ENCODE results near the gene ABITRAM.
A peak's percentile ranks its signal among the peaks of the same experiment; 100 is the strongest.
"Not testable (repeated sequence)": the region's sequence is repeated elsewhere in the genome, so short reads cannot be mapped to it uniquely, and the experiment has no call there.

Gene ABITRAM, protein sequence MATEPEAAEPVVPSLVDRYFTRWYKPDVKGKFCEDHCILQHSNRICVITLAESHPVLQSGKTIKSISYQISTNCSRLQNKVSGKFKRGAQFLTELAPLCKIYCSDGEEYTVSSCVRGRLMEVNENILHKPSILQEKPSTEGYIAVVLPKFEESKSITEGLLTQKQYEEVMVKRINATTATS

DNA sequence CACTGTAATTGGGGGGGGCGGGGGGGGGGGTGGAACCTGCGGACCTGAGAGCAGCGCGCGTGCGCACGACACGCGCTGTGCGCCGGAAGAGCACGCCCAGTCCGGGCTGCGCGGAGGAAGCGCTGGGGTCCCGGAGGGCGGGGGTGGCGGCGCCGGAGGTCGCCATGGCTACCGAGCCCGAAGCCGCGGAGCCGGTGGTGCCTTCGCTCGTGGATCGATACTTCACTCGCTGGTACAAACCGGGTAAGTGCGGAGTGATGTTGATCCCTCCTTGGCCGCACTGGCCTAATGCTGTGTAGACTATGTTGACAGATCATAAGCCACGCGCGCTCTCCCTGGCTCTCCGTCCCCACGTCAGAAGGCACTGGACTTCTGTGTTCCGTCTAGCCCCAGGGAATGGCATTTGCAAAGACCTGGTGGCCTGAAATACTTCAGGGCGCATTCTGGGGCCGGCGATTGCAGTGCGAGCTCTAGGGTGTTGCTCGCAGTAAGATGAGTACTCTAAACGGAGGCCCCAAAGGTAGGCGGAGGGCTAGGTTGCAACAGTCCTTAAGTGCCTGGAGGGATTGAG, at the start of gene ABITRAM:
ABITRAM (plus strand) TSS at position 78 of the 571 bp plus-strand sequence; CDS start at position 165, 87 bp downstream.
- peak; percentile 95 for DNase-seq (ENCODE audit: low spot score)

DNA sequence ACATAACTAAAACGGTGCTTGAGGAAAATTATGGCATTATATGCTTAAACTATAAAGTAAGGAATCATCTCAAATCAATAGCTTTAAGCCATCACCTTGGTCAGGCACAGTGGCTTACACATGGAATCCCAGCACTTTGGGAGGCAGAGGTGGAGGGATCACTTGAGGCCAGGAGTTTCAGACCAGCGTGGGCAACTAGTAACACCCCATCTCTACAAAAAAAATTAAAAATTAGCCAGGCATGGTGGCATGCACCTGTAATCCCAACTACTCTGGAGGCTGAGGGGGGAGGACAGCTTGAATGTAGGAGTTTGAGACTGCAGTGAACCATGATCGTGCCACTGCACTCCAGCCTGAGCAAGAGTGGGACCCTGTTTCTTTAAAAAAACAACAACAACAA, 49.5 kb upstream of the ABITRAM start:
- no peak for DNase-seq (ENCODE audit: low spot score)

DNA sequence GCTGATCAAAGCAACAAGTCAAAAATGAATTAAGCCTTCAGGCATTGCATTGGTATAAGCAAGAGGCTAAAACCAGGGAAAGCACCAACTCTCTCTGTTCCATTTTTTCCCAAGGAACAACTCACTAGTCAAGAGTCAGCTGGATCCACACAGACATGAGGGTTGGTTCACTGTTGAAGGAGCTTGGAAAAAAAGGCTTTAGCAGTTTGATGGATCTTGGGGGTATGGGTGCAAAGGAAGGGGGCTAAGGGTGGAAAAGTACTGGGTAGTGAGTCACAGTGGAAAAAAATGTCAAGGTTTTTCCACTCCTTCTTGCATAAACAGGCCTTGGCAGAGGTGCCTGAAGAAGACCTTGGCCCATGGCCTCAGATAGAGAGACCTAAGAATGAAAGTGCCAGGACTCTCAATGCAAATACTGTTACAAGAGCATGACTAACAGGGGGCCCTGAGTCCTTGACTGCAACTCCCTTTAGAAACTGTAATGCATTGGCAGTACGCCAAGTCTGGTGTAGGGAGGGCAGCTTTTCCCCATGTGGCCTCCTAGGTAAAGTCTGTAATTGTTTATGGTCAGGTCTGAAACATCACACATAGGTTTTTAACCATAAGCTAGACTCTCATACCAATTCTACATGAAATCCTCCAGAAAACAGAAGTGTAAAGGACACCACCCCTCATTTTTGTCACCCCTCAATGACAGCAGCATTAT, 48.4 kb upstream of the ABITRAM start:
- DNase-seq (ENCODE audit: low spot score): peak; percentile 22

DNA sequence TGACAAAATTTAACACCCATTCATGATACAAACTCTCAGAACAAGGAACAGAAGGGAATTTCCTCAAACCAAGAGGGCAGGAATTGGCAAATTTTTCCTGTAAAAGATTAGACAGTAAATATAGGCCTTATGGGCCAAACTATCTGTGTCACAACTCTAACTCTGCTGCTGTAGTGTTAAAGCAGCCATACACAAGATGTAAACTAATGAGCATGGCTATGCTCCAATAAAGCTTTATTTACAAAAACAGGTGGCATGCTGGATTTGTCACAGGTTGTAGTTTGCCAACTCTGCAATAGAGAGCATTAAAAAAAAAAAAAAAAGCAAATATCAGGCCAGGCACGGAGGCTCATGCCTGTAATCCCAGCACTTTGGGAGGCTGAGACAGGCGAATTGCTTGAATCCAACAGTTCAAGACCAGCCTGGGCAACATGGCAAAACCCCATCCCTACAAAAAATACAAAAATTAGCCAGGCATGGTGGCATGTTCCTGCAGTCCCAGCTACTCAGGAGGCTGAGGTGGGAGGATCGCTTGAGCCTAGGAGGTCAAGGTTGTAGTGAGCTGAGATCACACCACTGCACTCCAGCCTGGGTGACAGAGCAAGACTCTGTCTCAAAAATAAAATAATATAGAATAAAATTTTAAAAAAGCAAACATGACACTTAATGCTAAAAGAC, 47.5 kb upstream of the ABITRAM start:
- DNase-seq (ENCODE audit: low spot score): not testable (repeated sequence)

DNA sequence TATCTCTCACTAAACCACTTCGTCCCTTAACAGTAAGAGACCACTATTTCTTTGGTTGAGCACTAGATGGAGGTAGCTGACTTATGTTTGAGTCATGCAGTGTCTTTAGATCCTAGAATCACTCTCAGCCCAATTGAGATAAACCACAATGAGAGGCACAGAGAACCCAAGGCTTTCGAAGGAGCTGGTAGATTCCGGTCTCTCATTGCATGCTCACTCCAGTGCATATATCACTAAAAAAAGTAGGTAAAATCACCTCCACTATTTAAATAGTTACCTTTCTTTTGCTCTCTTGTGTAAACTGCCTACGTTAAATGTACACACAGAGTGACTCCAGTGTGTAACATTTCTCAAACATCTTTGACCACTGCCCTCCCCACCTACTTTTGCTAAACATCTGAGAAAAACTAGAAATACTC, 44.5 kb upstream of the ABITRAM start:
- no peak for DNase-seq (ENCODE audit: low spot score)

DNA sequence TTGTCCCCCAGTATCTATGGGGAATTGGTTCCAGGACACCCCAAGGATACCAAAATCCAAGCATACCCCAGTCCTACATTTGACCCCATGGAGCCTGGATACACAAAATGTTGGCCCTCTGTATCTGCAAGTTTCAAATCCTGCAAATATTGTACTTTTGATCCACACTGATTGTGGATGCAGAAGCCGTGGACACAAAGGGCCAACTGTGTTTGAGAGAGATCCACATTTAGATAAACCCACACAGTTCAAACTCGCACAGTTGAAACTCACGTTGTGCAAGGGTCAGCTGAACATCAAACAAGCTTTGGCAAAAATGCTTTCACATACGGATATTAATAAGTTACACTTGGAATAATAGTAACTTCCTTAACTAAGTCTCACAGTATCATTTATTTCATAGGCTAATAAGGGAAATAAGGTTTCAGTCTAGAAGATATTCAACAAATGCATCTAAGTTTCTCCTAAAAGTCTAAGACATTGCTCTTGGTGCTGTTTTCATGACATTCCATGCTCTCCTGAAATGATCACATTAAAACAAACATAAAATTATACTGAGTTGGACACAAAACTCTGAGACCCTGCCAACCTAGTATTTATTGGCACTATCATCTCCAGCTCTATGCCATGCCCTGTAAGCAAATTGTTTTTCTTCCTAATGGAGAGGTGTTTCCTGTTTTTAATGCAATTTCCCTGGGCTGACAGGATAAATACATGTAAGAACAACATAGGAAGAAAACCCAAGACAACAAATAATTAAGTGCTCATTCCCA, 39.8 kb upstream of the ABITRAM start:
- DNase-seq (ENCODE audit: low spot score): no peak

DNA sequence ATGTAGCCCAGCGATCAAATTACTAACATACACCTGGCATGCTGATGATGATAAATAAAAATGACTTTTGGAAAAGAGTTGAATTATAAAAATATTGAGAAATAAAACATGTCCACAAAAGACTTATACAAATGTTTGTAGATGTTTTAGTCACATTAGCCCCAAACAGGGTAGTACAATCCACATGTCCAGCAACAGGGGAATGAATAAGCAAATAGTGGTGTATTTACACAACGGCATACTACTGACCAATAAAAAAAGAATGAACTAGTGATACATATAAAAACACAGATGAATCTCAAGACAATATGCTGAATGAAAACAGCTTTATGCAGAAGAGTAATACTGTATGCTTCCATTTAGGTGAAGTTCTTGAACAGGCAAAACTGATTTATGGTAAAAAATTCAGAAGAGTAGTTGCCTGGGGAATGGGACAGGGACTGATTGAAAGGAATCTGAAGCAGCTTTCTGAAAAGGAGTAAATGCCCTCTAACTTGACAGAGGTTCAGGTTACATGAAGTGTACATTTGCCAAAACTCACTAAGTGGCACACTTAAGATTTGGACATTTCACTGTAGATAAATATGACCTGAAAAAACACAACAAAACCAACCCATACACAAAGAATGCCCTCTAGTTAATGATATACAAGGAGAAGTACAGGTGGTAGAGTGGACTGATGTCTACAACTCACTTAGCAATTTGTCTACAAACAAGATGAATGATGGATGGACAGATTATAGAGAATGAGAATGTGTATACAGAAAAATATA, 36.7 kb upstream of the ABITRAM start:
- DNase-seq (ENCODE audit: low spot score): no peak

DNA sequence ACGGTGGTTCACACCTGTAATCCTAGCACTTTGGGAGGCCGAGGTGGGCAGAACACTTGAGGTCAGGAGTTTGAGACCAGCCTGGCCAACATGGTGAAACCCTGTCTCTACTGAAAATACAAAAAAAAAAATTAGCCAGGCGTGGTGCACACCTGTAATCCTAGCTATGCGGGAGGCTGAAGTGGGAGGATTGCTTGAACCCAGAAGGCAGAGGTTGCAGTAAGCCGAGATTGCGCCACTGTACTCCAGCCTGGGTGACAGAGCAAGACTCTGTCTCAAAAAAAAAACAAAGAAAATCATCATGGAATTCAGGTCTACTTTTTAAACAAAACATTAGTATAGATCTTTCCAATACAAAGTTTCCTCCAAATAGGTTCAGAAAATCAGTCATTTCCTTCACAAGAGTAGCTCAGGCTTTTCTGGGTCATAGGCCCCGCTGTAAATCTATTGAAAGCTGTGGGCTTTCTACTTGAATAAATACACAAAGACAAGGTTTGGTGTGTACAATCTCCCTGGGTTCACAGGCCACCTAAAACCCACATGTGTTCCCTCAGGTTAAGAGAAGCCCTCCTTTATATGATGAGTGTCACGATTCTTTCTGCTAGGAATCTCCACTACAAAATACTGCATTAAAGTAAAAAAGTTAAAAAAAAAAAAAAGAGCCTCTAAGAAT, 35.0 kb upstream of the ABITRAM start:
- not testable (repeated sequence) for DNase-seq (ENCODE audit: low spot score)

DNA sequence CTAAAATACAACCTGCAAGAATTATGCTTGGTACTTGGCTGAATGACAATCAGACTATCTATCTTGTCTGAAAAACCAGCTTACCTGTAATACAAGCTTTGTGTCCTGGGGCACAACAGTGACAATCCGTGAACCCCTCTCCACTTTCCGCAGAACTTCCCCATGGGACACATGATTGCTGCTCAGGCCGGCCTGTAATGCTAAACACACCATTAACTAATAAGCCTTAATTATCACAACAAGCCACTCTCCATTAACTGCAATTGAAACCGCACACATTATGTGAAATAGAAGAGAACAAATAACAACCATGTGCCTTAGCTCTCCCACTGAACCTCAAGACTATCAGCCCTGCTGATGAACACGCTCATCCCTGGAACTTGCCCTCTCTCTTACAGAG, 34.0 kb upstream of the ABITRAM start:
- DNase-seq (ENCODE audit: low spot score): no peak

DNA sequence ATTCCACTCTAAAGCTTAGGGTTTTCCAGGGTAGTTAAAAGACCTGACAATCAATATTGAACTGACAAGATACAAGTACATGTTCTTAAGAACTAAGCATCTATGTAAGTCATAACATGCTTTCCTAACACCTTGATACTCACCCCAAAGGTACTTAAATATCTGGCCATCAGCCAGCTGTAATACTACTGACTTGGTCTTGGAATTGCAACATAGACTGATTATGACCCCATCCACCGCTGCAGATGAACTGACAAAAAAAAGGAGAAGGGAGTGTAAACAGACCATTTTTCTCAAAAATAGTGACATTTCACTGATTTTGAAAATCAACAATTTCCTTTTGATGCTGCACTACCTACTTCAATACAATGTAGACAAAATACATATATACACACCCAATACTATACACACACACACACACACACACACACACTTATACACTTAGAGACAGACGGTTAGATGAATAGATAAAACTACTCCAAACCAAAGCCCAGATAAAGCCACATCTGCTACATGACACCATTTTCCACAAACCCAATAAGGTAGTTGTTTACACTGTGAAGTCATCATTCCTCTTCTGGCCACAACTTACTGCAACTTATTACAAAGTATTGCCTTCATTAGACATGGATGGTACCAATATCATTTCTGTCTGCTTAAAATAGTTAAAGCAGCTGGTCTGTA, 30.6 kb upstream of the ABITRAM start:
- DNase-seq (ENCODE audit: low spot score): no peak

DNA sequence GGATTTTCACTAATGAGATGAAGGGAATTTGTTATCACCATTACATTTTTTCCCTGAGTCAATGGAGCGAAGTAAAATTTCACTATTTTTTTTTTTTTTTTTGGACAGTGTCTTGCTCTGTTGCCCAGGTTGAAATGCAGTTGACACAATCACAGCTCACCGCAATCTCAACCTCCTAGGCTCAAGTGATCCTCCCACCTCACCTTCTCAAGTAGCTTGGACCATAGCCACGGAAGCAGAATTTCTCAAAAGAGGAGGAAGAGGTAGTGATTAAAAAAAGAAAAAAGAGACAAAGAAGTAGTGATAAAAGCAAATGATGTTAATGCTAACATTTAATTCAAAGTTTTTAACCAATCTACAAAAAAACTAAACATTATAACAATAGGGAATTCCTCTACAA, 30.0 kb upstream of the ABITRAM start:
- no peak for DNase-seq (ENCODE audit: low spot score)

DNA sequence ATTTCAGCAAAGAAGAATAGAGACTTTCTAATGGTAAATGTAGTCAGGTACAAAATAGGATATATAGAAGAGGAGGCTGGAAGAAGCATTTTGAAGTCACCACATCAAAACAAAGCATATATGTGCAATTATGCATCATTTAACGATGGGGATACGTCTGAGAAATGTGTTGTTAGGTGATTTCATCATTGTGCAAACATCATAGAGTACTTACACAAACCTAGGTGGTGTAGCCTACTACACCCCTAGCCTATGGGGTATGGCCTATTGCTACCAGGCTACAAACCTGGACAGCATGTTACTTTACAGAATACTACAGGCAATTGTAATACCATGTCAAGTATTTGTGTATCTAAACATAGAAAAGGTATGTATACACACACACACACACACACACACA, 28.7 kb upstream of the ABITRAM start:
- DNase-seq (ENCODE audit: low spot score): no peak

DNA sequence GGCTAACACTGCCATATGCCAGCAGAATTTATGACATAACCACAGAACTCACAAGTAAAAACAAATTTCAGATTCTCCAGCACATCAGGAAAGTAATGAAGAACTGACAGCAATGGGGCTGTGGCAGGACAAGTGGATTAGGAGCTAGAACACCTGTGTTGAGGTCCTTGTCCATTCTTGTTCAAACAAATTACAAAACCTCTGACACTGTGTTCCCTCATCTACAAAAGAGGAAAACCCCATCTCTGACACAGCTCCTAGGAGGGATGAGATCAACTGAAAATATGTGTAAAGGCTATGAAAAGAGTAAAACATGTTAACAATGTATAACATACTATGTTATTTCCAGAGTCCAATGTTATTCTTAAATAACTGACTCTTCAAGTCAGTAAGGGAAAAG, 23.8 kb upstream of the ABITRAM start:
- no peak for DNase-seq (ENCODE audit: low spot score)

DNA sequence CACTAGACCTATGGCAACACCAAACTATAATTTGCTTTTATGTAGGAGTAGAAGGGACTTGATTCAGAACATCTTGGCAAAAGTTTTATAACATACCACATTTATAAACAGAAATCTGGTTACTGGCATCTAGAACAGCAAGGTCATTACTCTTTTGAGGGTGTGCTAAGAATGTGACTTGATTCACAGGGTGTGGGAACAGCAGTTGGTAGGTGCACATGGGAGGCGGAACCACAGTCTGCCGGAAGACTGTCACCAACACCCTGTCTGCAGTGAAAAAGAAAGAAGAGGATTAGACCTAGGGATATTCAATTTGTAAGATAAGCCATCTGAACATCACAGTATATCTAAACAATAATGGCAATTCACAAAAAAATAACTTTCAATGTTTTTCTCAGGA, 23.3 kb upstream of the ABITRAM start:
- no peak for DNase-seq (ENCODE audit: low spot score)

DNA sequence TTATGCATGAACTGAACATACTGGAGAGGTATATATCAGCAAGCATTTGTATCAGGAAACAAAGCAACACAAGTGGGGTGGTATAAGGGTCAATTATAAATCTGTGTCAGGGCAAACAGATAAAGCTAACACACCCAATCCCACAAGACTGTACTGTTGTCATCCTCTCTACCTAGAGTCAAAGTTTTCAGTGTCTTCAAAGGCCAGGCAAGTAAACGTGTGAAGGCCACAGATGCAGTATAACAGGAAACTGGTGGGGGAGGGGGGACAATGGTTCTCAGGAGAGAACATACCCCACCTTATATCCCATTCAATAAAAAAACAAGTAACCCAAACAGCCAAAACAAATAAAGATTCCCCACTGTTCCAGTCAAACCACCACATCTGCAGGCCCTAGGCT, 22.4 kb upstream of the ABITRAM start:
- DNase-seq (ENCODE audit: low spot score): no peak

DNA sequence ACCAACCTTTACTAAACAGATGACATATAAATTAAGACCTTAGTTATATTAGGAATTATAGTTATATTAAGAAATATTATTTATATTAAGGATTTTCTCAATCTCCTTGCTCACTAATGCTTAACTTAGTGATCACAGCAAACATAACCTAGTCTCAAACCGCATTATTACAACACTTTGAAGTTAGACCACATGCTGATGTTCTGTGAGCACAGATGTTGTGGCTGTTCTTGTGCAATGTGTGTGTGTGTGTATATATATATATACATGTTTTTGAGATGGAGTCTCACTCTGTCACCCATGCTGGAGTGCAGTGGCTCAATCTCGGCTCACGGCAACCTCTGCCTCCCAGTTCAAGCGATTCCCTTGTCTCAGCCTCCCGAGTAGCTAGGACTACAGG, 20.8 kb upstream of the ABITRAM start:
- no peak for DNase-seq (ENCODE audit: low spot score)

DNA sequence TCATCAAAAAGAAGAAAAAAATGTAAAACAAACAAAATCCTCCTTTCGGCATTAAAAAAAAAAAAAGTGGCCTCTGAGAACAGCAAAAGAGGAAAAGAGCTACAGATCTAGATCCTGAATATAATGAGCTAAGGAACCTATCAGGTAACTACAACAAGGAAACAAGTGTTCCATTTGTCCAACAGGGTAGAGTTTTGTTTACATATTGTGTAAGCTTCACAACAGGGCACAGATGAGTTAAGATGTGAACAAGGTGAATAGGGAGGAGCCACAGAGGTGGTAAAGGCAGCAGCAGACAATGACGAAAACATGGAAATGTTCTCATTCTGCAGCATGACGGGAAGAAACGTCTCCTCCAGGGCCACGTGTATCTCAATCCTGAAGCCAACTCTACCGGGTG, 14.7 kb upstream of the ABITRAM start:
- no peak for DNase-seq (ENCODE audit: low spot score)

DNA sequence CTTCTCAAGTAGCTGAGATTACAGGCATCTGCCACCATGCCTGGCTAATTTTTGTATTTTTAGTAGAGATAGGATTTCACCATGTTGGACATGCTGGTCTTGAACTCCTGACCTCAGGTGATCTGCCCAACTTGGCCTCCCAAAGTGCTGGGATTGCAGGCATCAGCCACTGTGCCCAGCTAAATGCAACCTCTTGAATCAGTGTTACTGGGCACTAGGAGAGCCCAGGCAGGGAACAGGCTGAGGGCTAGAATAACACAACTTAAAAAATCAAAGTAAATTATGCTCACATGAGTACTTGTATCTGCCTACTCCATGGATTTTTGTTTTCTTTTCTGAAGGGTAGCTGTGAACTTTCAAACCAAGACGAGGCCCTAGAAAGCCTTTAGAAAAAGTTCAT, 13.8 kb upstream of the ABITRAM start:
- not testable (repeated sequence) for DNase-seq (ENCODE audit: low spot score)

DNA sequence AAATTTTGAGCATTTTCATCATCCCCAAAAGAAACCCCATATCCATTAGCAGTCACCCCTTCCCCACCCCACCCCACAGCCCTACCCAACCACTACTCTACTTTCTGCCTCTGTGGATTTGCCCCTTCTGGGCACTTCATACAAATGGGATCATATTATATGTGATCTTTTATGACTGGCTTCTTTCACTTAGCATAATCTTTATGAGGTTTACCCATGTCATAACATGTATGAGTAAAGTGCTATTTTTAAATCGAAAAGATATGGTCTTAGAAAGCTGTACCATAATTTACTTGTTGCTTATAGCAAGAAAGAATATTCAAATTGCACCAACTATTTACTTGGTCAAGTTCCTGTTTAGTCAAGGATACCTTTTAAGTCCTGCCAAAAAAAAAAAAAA, 13.0 kb upstream of the ABITRAM start:
- DNase-seq (ENCODE audit: low spot score): no peak

DNA sequence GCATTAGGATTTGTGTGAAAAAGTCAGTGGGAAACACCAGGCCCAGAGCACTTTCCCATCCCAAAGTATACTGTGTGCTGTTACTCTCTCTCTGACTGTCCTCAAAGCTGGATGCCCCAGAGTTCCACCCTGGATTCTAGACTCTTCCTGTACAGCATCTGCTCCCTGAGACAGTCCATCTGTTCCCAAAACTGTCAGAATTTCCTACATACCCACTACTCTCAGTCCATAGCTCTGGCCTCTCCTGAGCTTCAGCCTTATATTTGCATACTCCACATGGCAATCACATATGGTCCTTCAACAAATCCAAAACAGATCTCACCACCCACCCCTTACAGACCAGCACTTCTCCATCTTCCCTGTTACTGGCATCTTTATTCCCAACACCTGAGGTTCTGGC, 9.7 kb upstream of the ABITRAM start:
- no peak for DNase-seq (ENCODE audit: low spot score)
